ENCODE measurements around the gene VSTM4.

Gene VSTM4

DNA sequence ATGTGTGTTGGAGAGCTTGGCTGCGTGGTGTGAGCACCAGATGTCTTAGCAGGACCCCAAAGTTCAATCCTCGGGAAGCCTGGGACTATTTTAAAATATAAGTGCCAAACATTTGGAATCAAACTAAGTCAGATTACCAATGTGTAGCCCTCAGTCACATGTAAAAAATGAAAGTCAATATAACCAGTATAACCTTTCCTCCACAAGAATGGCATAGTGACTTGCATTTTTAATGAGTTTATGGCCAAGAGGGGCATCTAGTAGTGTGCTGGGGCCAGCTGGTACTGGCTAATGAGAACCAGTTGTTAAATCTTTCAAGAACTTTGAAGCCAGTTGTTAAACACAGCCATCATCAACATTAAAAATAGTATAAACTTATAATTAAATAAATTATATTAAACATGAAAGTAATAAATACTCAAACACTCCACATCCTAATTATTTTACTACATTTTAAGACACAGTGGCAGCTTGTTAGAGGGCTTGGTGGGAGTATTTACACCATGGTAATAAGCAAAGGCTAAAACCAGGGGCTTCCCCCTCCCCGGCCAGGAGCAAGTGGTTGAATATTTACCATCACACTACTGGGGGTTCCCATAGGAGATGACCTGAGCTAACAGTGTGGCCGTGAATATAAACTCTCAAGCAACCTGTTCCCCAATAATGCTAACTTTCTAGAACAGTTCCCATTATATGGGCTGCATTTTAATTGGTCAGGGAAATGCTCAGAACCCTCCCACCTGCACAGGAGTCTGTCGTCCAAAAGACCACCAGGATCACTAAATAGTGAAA, 26.4 kb upstream of the VSTM4 start:
- DNase-seq: no peak

DNA sequence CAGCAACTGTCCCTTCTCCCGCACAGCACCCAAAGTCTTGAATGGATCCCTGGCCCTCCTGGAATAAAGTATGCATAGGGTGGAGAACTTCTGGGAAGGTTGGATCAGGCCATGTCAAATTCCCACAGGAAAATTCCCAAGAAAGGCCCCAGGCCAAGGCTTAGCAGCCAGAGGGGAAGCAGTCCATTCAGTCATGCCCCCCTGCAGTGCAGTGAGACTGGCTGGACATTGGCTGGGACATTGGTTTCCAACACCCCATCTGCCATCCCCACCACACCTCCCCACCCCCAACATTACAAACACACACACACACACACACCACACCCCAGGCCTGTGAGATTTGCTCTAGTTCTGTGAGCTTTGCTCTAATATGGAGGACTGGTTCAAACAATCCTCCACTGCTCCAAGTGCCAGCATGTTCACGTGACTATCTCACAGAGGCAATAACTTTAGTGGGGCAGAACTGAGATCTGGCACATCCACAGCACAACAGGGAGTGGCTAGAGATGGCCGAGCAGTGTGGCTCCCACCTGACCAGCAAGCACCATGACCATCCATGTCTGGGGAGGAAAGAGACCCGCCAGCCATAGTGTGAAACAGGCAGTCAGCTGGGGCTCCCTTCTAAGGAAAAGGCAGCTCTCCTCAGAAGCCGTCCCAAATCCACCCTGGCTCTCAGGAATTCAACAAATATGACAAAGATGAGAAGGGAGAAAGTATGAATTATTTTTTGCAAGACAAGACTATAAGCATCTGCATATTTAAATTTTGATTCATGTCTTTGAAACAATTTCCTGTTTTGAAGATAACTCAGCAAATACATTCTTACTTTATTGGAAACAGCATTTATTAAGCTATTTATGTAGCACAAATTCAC, 25.2 kb upstream of the VSTM4 start:
- DNase-seq: no peak

DNA sequence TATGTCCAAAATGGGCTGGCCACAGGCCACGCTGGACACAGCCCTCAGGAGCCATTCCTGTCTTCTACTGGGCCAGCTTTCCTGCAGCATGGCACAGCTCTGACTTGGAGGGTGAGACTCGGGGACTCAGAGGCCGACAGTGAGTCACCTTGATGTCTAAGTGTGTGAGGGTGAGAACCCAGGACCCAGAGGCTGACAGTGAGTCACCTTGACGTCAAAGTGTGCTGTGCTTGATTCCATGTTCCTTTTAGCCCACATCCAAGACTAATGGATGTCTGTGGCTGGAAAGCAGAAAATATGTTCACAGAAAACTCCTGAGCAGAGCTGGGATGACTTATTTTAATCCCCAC, 24.5 kb upstream of the VSTM4 start:
- DNase-seq: no peak

DNA sequence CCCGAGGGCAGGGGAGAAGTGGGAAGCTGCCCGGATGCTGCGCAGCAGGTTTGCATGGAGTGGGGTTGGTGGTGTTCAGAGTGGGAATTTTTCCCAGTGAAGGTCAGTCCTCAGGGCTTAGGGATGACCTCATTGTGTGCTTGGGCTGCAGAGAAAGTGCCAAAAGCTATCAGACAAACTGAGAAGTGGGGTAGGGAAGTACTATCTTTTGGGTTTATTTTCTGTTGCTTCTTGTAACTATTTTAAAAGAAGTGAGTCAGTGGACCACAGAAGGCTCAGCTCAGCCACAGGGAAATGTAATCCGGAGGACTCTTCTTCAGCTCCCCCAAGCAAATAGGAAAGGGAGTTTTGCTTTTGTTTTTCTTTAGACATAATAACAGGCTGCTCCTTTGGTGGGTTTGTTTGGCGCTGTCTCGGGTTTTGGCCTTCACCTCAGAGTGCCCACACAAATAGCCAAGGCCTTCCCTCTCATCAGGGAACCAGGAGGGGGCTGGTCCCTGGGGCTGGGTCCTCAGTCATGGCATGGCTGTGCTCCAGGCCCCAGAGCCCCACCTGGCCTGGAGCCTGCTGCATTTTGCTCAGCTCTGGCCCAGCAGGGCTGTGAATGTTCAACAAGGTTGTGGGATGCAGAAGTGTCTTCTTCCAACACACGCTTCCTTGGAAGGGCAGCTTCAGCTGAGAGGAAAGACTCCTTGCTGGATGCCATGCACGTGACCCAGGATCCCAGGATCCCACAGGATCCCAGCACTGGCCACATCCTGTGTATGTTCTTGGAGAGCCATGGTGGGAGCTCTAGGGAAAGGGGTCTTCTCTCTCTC, 23.9 kb upstream of the VSTM4 start:
- DNase-seq: no peak

DNA sequence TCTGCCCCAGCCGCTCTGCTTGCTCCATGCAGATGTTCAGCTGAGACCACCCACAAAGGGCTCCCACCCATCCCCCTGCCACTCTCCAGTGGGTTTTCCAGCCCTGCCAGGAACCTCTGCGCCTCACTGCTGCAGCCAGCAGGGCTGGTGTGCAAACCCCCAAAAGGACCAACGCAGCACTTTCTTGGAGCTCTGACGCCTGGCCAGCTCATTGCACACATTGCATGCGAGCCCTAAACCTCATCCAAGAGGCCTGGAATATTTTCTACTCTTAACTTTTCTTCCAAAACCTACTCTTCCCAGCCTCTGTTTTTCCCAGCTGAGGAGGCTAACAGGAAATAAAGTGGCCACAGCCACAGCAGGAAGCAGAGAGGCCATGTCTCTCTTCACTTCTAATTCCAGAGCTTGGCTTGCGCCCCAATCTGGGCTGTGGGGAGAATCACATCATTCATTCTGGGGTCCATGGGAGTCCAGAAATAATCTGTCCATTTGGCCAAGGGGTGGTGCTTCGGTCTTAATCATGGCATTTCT, 23.1 kb upstream of the VSTM4 start:
- DNase-seq: no peak

DNA sequence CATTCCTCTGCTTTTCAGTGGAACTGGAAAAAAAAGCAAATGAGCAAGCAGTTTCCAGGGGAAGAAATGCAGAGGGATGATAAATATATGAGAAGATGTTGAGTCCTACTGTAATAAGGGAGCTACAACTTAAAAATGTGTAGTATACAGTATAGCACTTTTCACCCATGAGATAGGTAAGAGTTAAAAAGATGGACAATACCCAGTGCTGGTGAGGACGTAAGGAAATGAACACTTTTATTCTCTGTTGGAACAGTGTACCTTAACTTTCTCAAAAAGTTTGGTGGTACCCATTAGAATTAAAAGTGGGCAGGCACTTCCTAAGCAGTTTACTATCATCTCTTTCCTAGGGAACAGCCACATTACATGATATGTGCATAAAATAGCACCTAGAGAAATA, 21.2 kb upstream of the VSTM4 start:
- no peak for DNase-seq

DNA sequence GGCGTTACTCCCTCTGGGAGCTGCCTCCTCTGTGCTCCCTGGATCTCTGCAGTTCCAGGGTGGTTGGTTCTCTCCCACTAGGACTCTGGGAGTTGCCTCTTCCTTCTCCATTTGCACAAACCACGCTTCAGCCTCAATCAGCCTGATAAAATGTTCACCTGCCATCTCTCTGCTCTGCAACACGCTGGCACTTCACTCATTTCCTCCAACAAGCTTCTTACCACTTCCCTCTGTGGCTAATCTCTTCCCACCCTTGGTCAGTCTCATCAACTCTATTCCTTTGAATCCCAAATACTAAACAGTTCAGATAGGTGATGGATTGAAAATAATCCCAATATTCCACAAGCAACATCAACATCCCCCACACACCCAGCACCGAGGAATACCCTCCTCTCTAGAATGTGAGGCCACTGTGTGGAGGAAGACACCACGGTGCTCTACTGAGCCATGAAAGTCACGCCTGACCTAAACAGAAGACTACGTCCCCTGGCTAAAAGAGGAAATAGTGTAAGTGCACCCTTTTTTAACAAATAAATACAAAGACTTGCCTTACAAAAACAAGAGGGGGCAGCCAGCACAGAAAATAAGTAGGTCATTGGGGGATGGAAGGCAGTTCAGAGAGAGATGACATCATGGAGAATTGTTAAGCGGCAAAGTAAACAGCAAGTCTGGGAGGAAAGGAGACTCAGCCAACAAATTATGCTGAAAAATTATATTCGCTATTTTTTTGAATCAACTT, 20.4 kb upstream of the VSTM4 start:
- no peak for DNase-seq

DNA sequence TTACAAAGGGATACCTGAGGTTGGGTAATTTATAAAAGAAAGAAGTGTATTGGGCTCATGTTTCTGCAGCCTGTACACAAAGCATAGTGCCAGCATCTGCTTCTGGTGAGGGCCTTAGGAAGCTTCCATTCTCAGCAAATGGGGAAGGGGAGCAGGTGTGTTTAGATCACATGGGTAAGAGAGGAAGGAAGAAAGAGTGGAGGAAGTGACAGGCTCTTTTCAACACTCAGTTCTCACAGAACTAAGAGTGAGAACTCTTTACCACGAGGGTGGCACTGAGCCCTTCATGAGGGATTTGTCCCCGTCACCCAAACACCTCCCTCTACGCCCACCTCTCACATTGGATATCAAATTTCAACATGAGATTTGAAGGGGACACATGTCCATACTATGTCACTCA, 19.0 kb upstream of the VSTM4 start:
- DNase-seq: no peak

DNA sequence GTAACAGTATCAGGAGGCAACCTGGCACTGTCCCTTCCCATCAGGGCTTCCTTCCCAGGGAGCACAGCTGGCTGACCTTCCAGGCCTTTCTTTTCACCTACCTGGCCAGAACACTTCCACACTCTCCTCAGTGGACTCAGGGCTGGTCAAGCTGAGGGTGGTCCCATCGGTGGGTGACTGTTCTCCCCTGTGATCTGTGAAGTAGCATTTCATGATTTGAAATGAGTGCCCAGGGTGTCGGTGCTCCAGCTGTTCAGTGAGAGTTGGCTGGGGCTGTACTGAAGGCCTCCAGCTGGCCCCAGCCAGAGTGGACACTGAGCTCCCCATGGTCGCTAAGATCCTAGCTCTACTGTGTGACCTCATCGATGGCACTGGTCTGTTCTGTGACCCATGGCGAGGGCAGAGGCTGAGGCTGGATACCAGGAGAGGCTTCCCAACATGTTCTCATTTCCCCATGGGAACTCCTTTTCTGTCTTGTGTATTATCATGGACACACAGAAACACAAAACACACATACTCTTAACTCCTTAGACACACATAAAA, 18.5 kb upstream of the VSTM4 start, which contains the start of gene FAM170B:
TSS of gene FAM170B (minus strand) at position 316 of the 543 bp plus-strand sequence. CDS start at position 213, 103 bp downstream.
- DNase-seq: no peak

DNA sequence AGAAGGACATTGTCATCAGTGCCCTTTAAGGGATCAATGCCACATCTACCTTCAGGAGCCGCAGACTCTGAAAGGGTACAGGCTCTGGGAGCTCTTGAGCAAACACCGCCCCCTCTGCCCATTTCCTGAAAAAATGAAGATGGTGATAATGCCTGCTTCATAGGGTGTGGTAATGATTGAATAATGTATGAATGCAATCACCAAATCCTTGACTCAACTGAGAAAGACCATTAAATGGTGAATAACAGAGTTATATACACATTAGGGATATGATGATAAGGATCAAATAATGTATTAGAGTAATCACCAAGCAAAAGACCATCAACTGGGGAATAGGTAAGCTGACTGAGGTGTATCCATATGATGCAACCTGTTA, 17.0 kb upstream of the VSTM4 start:
- DNase-seq: no peak

DNA sequence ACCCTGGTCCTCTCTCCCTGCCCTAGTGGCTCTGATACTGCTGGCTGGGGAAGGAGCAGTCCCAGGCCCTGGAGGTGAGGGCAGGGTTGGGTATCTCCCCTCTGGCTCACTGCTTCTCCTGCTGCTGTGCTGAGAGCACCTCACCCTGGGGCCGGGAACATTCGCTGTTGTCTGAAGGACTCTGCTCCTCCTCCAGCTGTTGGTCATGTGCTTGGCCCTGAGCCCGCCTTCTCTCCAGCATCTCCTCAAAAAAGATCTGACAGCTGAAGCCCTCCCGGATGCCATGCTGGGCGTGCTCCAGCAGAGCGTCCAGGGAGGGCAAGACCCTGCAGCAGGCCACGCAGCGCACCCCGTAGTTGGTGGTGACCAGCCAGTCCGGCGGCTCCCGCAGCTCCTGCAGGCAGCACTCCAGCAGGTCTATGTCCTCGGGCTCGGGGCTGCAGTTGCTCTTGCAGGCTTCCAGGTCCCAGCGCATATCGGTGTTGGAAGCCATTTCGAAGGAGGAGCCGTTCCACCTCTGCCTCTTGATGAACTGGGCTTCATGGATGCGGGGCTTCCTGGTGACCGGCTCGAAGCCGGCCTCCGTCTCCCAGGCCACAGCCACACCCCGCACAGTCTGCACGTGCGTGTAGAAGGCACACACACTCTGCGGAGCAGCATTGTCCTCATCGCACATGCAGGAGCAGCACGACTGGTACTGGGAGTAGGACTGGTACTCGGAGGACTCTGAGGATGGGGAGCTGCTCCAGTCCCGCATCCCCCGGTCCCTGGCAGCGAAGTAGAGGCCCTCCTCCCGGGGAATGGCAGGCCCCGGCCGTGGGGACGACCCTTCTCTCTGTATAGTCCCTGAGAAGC, 16.4 kb upstream of the VSTM4 start:
- no peak for DNase-seq

DNA sequence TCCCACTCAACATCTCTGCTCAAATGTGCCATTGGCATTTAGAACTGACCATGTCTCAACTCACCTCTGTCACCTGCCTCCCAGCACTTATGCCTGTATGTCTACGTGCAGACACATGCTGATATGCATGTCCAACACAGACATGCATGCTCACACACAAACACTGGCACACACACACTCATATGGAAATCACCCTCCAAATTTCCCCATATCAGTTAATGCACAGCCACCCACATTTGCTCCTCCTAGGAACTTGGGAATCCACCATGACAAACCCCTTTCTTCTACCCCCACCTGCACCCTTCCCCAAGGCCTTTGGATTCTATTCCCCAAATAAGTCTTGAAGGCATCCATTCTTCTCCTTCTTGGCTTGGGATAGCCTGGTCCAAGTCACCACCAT, 14.1 kb upstream of the VSTM4 start:
- no peak for DNase-seq

DNA sequence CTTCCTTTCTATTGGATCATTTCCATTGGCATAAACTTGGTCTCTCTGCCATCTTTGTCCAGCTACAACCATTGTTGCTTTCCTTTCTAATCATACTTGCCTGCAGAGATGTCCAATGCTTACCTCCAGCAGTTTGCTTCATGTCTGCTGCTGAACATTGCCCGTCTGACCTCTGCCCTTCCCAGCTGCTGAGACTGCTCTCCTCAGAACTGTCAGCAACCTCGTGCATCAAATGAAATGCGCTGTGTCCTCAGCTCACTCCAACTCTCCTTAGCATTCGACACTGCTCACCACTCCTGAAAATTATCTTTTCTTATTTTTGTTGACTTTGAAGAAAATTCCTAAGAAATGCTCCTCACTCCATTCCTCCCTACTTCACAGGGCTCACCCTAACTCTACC, 13.5 kb upstream of the VSTM4 start:
- DNase-seq: no peak

DNA sequence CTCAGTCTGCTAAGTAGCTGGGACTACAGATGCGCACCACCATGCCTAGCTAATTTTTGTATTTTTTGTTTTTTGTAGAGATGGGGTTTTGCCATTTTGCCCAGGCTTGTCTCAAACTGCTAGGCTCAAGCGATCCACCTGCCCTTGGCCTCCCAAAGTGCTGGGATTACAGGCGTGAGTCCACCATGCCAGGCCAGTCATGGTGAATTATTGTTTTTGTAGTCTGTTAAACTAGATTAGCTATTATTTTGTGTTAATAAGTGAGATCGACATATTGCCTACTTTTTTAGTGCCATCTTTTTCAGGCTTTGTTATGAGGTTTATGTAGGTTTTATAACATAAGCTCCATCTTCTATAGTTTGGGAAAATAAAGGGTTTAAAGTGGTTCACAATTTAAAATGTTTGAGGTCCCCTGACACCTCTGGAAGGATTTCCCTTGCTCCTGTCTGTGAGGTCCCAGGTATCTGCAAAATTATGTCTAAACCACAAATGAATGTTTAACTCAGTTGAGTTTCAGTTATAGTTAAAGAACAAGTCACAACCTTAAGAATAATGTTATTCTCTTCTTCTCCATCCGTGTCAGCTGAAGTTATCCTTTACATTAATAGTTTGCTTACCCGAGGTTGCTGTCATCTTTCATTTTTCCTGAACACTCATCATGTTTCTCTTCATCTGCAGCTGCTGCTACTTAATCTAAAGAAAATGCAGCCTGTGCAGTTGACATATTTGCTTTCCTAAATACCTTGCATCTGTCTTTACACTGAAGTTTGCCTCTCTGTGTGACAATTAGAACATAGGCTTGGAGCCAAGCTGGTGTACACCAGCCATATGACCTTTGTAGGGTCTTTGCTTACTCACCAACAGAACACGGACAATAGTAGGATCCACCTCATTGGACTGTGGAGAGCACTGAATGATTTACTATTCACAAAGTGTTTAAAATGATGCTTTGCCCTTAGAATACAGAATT, 8.9 kb upstream of the VSTM4 start:
- no peak for DNase-seq

DNA sequence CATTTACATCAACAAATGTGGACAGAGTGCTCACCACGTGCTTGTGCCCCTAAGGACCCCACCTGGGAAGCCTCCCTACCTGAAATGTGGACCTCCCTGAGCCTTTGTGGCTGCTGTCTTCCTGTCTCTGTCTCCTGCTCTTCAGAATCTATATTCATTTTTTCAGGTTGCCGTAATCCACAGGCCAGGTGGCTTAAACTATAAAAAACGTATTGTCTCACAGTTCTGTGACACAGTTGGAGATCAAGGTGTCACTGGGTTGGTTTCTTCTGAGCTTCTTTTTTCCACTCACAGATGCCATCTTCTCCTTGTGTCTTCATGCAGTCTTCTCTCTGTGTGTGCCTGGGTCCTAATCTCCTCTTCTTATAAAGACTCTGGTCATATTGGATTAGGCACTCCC, 5.6 kb upstream of the VSTM4 start:
- no peak for DNase-seq

DNA sequence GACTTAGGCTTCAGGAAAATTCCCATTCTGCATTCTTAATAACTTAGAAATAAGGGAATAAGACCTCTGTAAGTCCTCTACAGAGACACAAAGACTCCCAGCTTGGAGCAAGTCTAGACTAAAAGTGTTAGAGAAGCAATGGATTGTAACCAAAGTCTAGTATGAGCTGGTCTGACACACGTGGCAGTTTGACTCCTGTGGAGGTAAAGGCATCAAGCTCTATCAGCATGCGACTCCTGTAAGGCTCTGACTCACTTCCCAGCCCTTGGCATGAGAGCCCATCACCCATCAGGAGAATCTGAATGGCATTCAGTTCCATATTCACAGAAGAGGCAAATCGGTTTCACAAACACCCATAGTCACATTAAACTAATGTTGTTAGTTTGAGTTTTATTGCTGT, 4.4 kb upstream of the VSTM4 start:
- no peak for DNase-seq

DNA sequence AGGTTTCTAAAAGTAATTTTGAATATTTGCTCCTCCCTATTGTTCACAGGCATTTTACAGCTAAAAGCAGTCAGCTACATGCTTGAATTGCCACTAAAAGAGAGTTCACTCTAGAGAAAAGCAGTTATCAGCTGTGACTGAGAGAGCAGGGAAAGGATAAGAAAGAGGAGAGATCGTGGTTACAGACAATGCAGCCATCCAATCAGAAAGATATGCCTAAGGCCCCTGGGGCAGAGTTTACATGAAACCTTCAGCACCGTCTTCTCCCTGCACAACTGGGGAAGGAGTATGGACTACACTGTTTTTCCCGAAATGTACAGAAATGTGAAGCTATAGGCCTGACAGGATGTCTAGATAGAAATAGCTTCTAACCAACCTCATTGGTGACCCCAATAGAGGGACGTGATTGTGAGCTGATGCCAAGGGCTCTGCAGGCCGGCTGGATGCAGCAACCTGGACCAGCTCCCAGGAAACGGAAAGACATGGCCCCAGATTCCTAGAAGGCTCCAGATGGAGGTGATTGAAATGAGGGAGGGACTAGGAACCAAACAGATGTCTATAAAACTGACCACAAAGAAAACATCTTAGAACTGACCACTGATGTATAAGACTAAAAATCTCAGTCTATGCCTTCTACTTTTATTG, 3.2 kb upstream of the VSTM4 start:
- DNase-seq: no peak

DNA sequence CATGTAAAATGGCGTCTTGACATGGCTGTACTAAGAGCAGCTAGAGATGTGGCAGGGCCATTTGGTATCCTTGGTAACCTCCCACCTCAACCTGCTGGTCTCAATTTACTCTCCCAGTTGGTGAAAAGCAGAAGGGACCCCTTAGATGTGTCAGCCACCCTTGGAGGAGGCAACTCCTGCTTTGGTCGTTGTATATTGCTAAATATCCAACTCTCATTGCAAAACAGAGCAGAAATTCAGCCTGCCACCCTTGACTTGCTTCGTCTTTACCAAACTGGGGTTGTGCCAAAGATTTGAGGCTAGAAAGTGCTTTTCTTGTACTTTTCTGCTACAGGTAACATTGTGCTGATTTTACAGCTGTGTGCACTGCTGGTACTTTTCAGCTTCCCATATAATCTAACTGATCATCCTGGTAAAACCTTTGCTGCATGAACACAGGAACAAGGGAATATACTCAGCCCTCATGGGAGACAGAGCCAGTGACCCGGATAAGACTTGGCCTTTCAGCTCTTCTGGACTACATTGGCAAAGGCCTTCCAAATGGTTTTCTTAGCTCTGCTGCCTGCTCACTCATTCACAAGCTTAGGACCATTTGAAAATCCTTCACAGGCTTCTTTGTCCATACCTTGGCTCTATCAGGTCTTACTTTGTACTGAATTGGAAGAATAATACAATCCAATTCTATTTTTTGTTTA, 2.2 kb upstream of the VSTM4 start:
- no peak for DNase-seq

Measured in NCI-H1048 (cell line).